Tibial nerve (tissue), 4 donors: ENCODE data around the gene ZNF736. TPM values are rescaled to one million over a fixed set of nuclear protein-coding genes. Genes with fewer than 3 reads are reported as not detected.
"Not testable (repeated sequence)": the region's sequence is repeated elsewhere in the genome, so short reads cannot be mapped to it uniquely, and the experiment has no call there.

Experiments used
- DNase-seq, 2 donors: peaks; one replicate each; pipeline ENCODE4 v3.0.0-alpha.2; 2019; ENCODE audit warnings: low spot score in 2 of 2
- H3K27ac ChIP-seq, 4 donors: fragments of 200-600 bp; sonication (generic) in 3 of 4; one replicate each; pipeline ENCODE4 v1.5.1; 2017 to 2019; ENCODE audit warnings: mild to moderate bottlenecking in 1 of 4
- H3K27me3 ChIP-seq, 2 donors: fragments of 200-600 bp; sonication (generic) in 1 of 2; one replicate each; pipeline versions ENCODE4 v1.5.1 to v1.6.0; 2017 to 2019
- H3K36me3 ChIP-seq, 3 donors: fragments of 200-600 bp; sonication (generic); one replicate each; pipeline ENCODE4 v1.5.1; 2018 to 2019
- H3K4me1 ChIP-seq, 4 donors: fragments of 200-600 bp; sonication (generic) in 3 of 4; one replicate each; pipeline ENCODE4 v1.5.1; 2017 to 2019
- H3K4me3 ChIP-seq, 4 donors: fragments of 200-600 bp; sonication (generic) in 3 of 4; one replicate each; pipeline ENCODE4 v1.5.1; 2017 to 2019; ENCODE audit warnings: mild to moderate bottlenecking in 1 of 4, moderate library complexity in 1 of 4
- H3K9me3 ChIP-seq, 4 donors: fragments of 200-600 bp; sonication (generic) in 3 of 4; one replicate each; pipeline ENCODE4 v1.5.1; 2017 to 2019
- EP300 ChIP-seq, 2 donors: sonication (generic); formaldehyde crosslinking; IDR thresholded peaks; one replicate each; pipeline ENCODE4 v1.6.1; 2017; ENCODE audit warnings: antibody characterized with exemption in 2 of 2, mild to moderate bottlenecking in 1 of 2
- POLR2A ChIP-seq, 2 donors: fragments of 450-650 bp; IDR thresholded peaks; one replicate each; pipeline ENCODE4 v1.6.1; 2017; ENCODE audit warnings: antibody characterized with exemption in 2 of 2, mild to moderate bottlenecking in 2 of 2, moderate library complexity in 2 of 2
- WGBS, 2 donors: methylation state at CpG; one replicate each; pipeline ENCODE4 v1.1.5; 2018; 5-methylcytosine and 5-hydroxymethylcytosine counted together
- total RNA-seq, 4 donors: library from RNA; depleted of rRNA; stranded (reverse); fragments of >200 nt; gene quantifications; one replicate each; pipeline ENCODE4 v1.1.0, GENCODE V29; 2016
- TF ChIP-seq, protein P1 (sequence below), 5 experiments: fragments of 200-600 bp in 3 of 5; fragments of 450-650 bp in 2 of 5; sonication (generic) in 3 of 5; IDR thresholded peaks; one replicate each; pipeline ENCODE4 v1.5.1; 2016 to 2019; ENCODE audit warnings: antibody characterized with exemption in 5 of 5, mild to moderate bottlenecking in 3 of 5, moderate library complexity in 2 of 5

The ZNF736 gene
- total RNA-seq, 4 donors from 2014 or later, result 7.6 to 22.8 (median 16.5) TPM

- 25 to 33% methylated on average over 10 of the region's 10 CpGs for WGBS, 2 donors
- DNase-seq, result no peak
- no peaks in the 10 kb centered on the region for H3K36me3 ChIP-seq
- H3K27me3 ChIP-seq, result no peaks in the 10 kb centered on the region
- TF ChIP-seq, protein P1, sequence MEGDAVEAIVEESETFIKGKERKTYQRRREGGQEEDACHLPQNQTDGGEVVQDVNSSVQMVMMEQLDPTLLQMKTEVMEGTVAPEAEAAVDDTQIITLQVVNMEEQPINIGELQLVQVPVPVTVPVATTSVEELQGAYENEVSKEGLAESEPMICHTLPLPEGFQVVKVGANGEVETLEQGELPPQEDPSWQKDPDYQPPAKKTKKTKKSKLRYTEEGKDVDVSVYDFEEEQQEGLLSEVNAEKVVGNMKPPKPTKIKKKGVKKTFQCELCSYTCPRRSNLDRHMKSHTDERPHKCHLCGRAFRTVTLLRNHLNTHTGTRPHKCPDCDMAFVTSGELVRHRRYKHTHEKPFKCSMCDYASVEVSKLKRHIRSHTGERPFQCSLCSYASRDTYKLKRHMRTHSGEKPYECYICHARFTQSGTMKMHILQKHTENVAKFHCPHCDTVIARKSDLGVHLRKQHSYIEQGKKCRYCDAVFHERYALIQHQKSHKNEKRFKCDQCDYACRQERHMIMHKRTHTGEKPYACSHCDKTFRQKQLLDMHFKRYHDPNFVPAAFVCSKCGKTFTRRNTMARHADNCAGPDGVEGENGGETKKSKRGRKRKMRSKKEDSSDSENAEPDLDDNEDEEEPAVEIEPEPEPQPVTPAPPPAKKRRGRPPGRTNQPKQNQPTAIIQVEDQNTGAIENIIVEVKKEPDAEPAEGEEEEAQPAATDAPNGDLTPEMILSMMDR (IDR thresholded peaks at IDR 0.05), result no peak
- TF ChIP-seq POLR2A (IDR thresholded peaks at IDR 0.05) (no peak), EP300 (IDR thresholded peaks at IDR 0.05) (no peak)
- peak overlapping the region; percentile 60 to 88 (median 71) for H3K27ac ChIP-seq
- H3K4me1 ChIP-seq, result peaks cover 0 to 22% (median 8%) of the 10 kb centered on the region in 4 donors
- H3K9me3 ChIP-seq, result no peaks in the 10 kb centered on the region
- H3K4me3 ChIP-seq, result peak overlapping the region; percentile 57 to 87 (median 81)
These were observed 805 bp downstream of the ZNF736 start for GRCh38 chr7:64314566-64314965.

- peaks cover 0 to 22% (median 8%) of the 10 kb centered on the region in 4 donors for H3K4me1 ChIP-seq
- not testable (repeated sequence) for H3K9me3 ChIP-seq, H3K27ac ChIP-seq, H3K27me3 ChIP-seq, DNase-seq, H3K36me3 ChIP-seq, H3K4me3 ChIP-seq
- 38 to 41% methylated on average over 1 of the region's 1 CpG for WGBS, 2 donors
These were observed 2.4 kb downstream of the ZNF736 start for GRCh38 chr7:64316031-64316742.

DNA sequence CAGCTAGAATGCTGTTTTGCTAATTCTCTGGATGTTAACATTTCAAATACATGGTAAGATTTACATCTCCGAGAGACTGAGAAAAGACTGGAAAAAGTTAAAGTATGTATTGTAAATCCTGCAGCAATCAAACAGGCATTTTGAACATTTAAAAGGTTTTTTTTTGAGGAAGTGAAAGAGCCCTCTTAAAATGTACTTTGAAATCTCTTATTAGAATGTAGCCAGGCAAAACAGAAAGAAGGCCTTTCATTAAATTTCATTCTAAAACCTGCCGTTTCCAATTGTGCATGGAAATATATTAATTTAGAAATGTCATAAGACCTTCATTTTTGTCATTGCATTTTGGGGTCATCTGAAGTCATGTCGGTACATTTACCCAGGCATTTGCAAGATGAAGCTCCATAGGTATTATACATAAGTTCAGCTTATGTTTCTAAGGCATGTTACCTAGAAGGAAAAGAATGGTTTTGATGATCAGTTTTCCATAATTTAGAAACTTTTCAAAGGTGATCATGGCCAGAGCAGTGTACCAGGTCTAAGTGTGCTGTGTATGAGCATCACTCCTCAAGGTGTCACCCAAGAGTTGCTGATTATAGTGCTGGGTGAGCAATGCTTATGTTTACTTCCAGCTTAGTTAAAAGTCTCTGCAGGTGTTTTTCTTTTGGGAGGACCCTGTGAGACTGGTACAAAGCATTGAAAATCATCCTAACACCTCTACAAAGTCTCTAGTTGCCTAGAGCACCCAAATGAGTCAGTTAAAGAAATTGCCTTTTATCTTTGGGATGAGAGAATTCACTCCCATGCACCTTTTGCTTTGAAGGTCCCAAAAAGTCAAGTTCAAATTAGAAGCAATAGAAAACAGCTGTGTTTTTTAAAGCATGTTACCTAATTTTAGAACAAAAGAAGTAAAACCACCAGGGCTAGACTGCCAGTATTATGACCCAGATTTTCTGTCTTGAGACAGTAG lies 7.1 kb downstream of the ZNF736 start:
- peaks cover 0 to 15% (median 0%) of the 10 kb centered on the region in 4 donors for H3K9me3 ChIP-seq
- no peaks in the 10 kb centered on the region for H3K27me3 ChIP-seq
- 77 to 89% methylated on average over 3 of the region's 3 CpGs for WGBS, 2 donors
- TF ChIP-seq EP300 (IDR thresholded peaks at IDR 0.05) (no peak), POLR2A (IDR thresholded peaks at IDR 0.05) (no peak)
- TF ChIP-seq, protein P1 (IDR thresholded peaks at IDR 0.05), result no peak
- no peak overlapping the region for H3K4me3 ChIP-seq
- H3K4me1 ChIP-seq, result no peaks in the 10 kb centered on the region
- peaks cover 0 to 26% (median 0%) of the 10 kb centered on the region in 3 donors for H3K36me3 ChIP-seq
- H3K27ac ChIP-seq, result no peak overlapping the region
- no peak for DNase-seq

DNA sequence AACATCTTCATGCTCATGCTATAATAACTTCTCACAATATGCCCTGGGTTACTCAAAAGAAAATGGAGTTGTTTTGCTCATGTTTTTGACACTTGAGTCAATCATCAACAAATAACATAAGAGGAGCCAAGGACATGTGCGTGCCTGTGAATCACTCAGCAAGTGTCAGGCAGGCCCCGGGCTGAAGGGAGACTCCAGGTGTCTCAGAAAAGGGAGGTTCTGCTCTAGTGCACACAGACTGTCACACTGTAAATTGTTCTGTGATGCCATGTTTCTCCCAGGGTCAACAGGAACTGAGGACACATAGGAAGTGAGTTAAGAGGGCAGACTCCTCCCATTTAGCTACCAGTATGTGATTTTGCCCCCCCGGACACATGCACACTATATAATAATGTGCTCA lies 10.4 kb downstream of the ZNF736 start:
- not testable (repeated sequence) for H3K4me3 ChIP-seq, H3K4me1 ChIP-seq, H3K27me3 ChIP-seq, H3K27ac ChIP-seq, DNase-seq
- H3K36me3 ChIP-seq, result peaks cover 0 to 32% (median 0%) of the 10 kb centered on the region in 3 donors
- peaks cover 0 to 36% (median 6%) of the 10 kb centered on the region in 4 donors for H3K9me3 ChIP-seq
- WGBS, 2 donors, result 93 to 99% methylated on average over 3 of the region's 3 CpGs

DNA sequence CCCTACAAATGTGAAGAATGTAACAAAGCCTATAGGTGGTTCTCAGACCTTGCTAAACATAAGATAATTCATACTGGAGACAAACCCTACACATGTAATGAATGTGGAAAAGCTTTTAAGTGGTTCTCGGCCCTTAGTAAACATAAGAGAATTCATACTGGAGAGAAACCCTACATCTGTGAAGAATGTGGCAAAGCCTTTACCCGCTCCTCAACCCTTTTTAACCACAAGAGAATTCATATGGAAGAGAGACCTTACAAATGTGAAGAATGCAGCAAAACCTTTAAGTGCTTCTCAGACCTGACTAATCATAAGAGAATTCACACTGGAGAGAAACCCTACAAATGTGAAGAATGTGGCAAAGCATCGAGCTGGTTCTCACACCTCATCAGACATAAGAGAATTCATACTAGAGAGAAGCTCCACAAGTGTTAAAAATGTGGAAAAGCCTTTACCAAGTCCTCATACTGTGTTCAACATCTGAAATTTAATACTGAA lies 35.0 kb downstream of the ZNF736 start:
- not testable (repeated sequence) for H3K27me3 ChIP-seq, H3K4me1 ChIP-seq, H3K27ac ChIP-seq, H3K4me3 ChIP-seq, DNase-seq
- H3K36me3 ChIP-seq, result peaks cover 0 to 81% (median 9%) of the 10 kb centered on the region in 3 donors
- H3K9me3 ChIP-seq, result peaks cover 12 to 100% (median 56%) of the 10 kb centered on the region in 4 donors
- 95 to 96% methylated on average over 3 of the region's 3 CpGs for WGBS, 2 donors

DNA sequence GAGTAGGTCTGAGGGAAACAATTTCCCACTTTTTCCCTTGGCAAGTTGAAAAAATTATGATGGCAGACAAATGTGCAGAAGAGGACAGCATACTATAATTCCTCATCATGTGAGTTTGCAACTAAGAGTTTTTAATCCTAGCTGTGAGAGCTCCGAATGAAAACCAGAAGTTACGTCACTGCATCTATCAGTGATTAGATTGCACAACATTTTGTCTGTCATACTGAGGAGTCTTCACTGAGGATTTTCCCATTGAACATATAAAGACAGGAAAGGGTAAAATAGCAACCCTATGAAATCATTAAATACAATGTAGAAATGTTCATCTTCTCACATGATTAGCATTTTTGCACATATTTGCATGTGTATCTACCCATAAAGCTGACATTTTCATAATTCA lies 45.8 kb downstream of the ZNF736 start:
- no peaks in the 10 kb centered on the region for H3K27me3 ChIP-seq
- H3K9me3 ChIP-seq, result peaks cover 0 to 96% (median 32%) of the 10 kb centered on the region in 4 donors
- DNase-seq, result no peak
- peaks cover 0 to 8% (median 0%) of the 10 kb centered on the region in 3 donors for H3K36me3 ChIP-seq
- no peak overlapping the region for H3K27ac ChIP-seq
- H3K4me1 ChIP-seq, result no peaks in the 10 kb centered on the region
- no peak overlapping the region for H3K4me3 ChIP-seq
- 92 to 96% methylated on average over 2 of the region's 2 CpGs for WGBS, 2 donors
- no peak for TF ChIP-seq POLR2A (IDR thresholded peaks at IDR 0.05)
- TF ChIP-seq, protein P1 (IDR thresholded peaks at IDR 0.05), result no peak
- no peak for TF ChIP-seq EP300 (IDR thresholded peaks at IDR 0.05)
